Keratinocyte (primary cell): Measurements from ENCODE around the gene STX16. TPM values are rescaled to one million over a fixed set of nuclear protein-coding genes. Genes with fewer than 3 reads are reported as not detected.
A peak's percentile ranks its signal among the peaks of the same experiment; 100 is the strongest.

Source experiments
- DNase-seq: peaks from one replicate; pipeline ENCODE4 v3.0.0-alpha.2; 2011; ENCODE audit warnings: low read depth, missing footprints, low spot score
- FAIRE-seq: peaks from 2 replicates; lab custom pipeline; 2011; peaks lifted over from hg19 to GRCh38; lab: Jason Lieb, UNC
- H2AFZ ChIP-seq: 2 replicates; pipeline ENCODE4 v1.6.0; 2012; ENCODE audit warnings: low read length, control low read depth, inconsistent platforms; ENCODE audit not compliant: control insufficient read depth
- H3K27ac ChIP-seq: 2 replicates; pipeline ENCODE4 v1.5.1; 2011; ENCODE audit warnings: low read length; ENCODE audit not compliant: control insufficient read depth, insufficient read depth
- H3K27me3 ChIP-seq: 3 replicates; pipeline ENCODE4 v1.6.0; 2011; ENCODE audit warnings: low read length; ENCODE audit not compliant: control insufficient read depth, insufficient read depth; ENCODE audit errors: extremely low read depth
- H3K36me3 ChIP-seq, 2 experiments: 2 replicates in 1 of 2; 3 replicates in 1 of 2; pipeline ENCODE4 v1.5.1; 2011; ENCODE audit warnings: low read length in 2 of 2, mild to moderate bottlenecking in 1 of 2; ENCODE audit not compliant: control insufficient read depth in 2 of 2, insufficient read depth in 2 of 2; ENCODE audit errors: extremely low read depth in 1 of 2
- H3K4me1 ChIP-seq: 3 replicates; pipeline ENCODE4 v1.5.1; 2011; ENCODE audit warnings: low read length; ENCODE audit not compliant: control insufficient read depth, insufficient read depth; ENCODE audit errors: extremely low read depth
- H3K4me2 ChIP-seq: 3 replicates; pipeline ENCODE4 v1.6.0; 2011; ENCODE audit warnings: low read depth, low read length; ENCODE audit not compliant: control insufficient read depth, insufficient read depth; ENCODE audit errors: extremely low read depth
- H3K4me3 ChIP-seq, 3 experiments: fragments of 200-600 bp in 1 of 3; sonication (generic) in 1 of 3; 2 replicates in 2 of 3; 3 replicates in 1 of 3; pipeline ENCODE4 v1.5.1; 2011 to 2016; ENCODE audit warnings: low read length in 3 of 3, mild to moderate bottlenecking in 3 of 3, control low read depth in 2 of 3, inconsistent platforms in 1 of 3, low read depth in 1 of 3, mixed read lengths in 1 of 3, mixed run types in 1 of 3, moderate library complexity in 1 of 3; ENCODE audit not compliant: control insufficient read depth in 2 of 3, insufficient read depth in 2 of 3; ENCODE audit errors: extremely low read depth in 1 of 3
- H3K79me2 ChIP-seq: 2 replicates; pipeline ENCODE4 v1.6.0; 2012; ENCODE audit warnings: low read length; ENCODE audit not compliant: control insufficient read depth, insufficient read depth
- H3K9ac ChIP-seq: 3 replicates; pipeline ENCODE4 v1.6.0; 2011; ENCODE audit warnings: low read length; ENCODE audit not compliant: control insufficient read depth, insufficient read depth; ENCODE audit errors: extremely low read depth
- H3K9me1 ChIP-seq: 3 replicates; pipeline ENCODE4 v1.6.0; 2011; ENCODE audit warnings: low read length; ENCODE audit not compliant: control insufficient read depth, insufficient read depth; ENCODE audit errors: extremely low read depth
- H3K9me3 ChIP-seq: 2 replicates; pipeline ENCODE4 v1.5.1; 2012; ENCODE audit warnings: low read depth, low read length; ENCODE audit not compliant: control insufficient read depth
- H4K20me1 ChIP-seq: 3 replicates; pipeline ENCODE4 v1.6.0; 2011; ENCODE audit warnings: low read length; ENCODE audit not compliant: control insufficient read depth, insufficient read depth; ENCODE audit errors: extremely low read depth
- CTCF ChIP-seq, 3 experiments: IDR thresholded peaks in 1 of 3; conservative IDR thresholded peaks in 1 of 3; optimal IDR thresholded peaks in 1 of 3; 2 replicates in 2 of 3; 3 replicates in 1 of 3; pipeline versions ENCODE3 to v1.5.1; 2011; ENCODE audit warnings: low read length in 3 of 3, mild to moderate bottlenecking in 3 of 3, moderate library complexity in 2 of 3, control low read depth in 1 of 3, inconsistent platforms in 1 of 3; ENCODE audit not compliant: insufficient read depth in 2 of 3; ENCODE audit errors: extremely low read depth in 1 of 3
- EZH2 ChIP-seq: IDR thresholded peaks from one replicate; pipeline ENCODE4 v1.6.1; 2012; ENCODE audit warnings: inconsistent platforms, mild to moderate bottlenecking, low read length, moderate library complexity
- dilution Hi-C: fragments of 300-500 bp; cut with MboI; formaldehyde crosslinking; loops from one replicate; pipeline ENCODE4 v1.7.0; 2020; ENCODE audit warnings: low sequenced_read_pairs; ENCODE audit not compliant: extremely low pct_ligation_motif_present
- polyA plus RNA-seq, 5 experiments: library from polyadenylated mRNA; depleted of rRNA in 3 of 5; stranded (reverse) in 3 of 5; stranded (forward) in 1 of 5; unstranded in 1 of 5; fragments of >200 nt; gene quantifications; 1 replicate in 1 of 5; 2 replicates in 3 of 5; 3 replicates in 1 of 5; pipeline versions ENCODE4 v1.2.1 to v1.2.3, GENCODE V29; 2011 to 2012; ENCODE audit warnings: missing spikeins in 2 of 5, low read depth in 1 of 5, low replicate concordance in 1 of 5

STX16 gene
- polyA plus RNA-seq, 1 donor (not counting 4 experiments of a cell fraction or from before 2014, with no cell fraction given), result 69.7 TPM

- H3K36me3 ChIP-seq, result peaks cover 4 to 26% of the 10 kb centered on the region in 2 experiments
- no peaks in the 10 kb centered on the region for H3K79me2 ChIP-seq
- no peaks in the 10 kb centered on the region for H4K20me1 ChIP-seq
- no peaks in the 10 kb centered on the region for H3K27me3 ChIP-seq
- H2AFZ ChIP-seq, result no peak overlapping the region
- H3K9me1 ChIP-seq, result no peaks in the 10 kb centered on the region
- H3K9ac ChIP-seq, result no peak overlapping the region
- no peak overlapping the region for H3K4me3 ChIP-seq
- H3K4me1 ChIP-seq, result no peaks in the 10 kb centered on the region
- H3K27ac ChIP-seq, result no peak overlapping the region
- H3K4me2 ChIP-seq, result no peak overlapping the region
- dilution Hi-C loops, result no loop called here
- TF ChIP-seq CTCF (optimal IDR thresholded peaks at IDR 0.05 in 1 of 3, IDR thresholded peaks at IDR 0.05 in 1 of 3, conservative IDR thresholded peaks at IDR 0.05 in 1 of 3; ENCODE audit: extremely low read depth in 1 of 3, insufficient read depth in 2 of 3, low read length in 3 of 3) (no peak), EZH2 (no peak)
- no peak for FAIRE-seq
- no peak for DNase-seq
- no peaks in the 10 kb centered on the region for H3K9me3 ChIP-seq
Measured at GRCh38 chr20:58702161-58702510, 51.1 kb downstream of the STX16 start.

DNA sequence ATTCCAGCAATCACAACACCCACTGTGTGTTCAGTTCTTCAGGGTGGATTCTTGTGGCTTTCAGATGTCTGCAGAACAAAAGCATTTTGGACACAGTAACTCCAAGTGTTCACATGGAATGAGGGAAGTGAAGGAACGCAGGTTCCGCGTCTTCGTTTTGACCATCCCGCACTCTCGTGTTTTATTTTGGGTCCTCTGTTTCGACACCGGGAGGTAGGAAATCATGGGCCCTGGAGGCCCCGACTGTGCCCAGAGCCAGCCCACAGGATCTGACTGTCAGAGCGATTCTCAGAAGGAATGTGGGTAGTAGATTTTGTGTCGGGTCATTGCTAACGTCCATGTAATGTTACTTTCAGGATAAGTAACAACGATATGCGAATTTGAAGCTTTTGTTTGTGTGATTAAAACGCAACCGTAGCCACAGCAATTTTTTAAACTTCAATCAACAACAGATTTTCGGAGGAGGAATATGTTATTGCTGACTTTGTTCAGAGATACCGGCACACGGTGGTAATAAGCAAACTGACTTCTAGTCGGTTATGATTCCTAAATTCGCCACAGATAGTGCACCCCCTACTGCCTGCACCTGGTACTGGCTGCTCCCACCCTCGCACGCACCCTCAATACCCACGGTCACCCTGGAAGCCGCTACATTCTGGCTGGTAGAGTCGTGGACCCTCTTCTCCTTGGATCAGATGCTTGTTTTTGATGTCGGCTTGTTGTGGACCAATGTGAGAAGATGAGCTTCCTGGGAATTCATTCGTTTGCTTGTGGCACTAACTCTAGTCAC is 52.0 kb downstream of the STX16 start:
- Histone ChIP-seq H3K27me3 (no peaks in the 10 kb centered on the region), H3K9ac (no peak overlapping the region), H4K20me1 (no peaks in the 10 kb centered on the region), H3K36me3 (peaks cover 4 to 26% of the 10 kb centered on the region in 2 experiments), H3K27ac (no peak overlapping the region), H3K79me2 (no peaks in the 10 kb centered on the region), H3K4me1 (no peaks in the 10 kb centered on the region), H3K4me2 (no peak overlapping the region), H3K9me1 (no peaks in the 10 kb centered on the region), H3K9me3 (no peaks in the 10 kb centered on the region), H3K4me3 (no peak overlapping the region), H2AFZ (no peak overlapping the region)
- dilution Hi-C loops, result no loop called here
- DNase-seq (no peak), FAIRE-seq (no peak)
- TF ChIP-seq CTCF (optimal IDR thresholded peaks at IDR 0.05 in 1 of 3, IDR thresholded peaks at IDR 0.05 in 1 of 3, conservative IDR thresholded peaks at IDR 0.05 in 1 of 3; ENCODE audit: extremely low read depth in 1 of 3, insufficient read depth in 2 of 3, low read length in 3 of 3) (peak in 2 of 3 experiments; percentile 28 to 38), EZH2 (no peak)
